Adrenal gland (tissue), 5 donors: ENCODE data around the gene PGAP3.
A peak's percentile ranks its signal among the peaks of the same experiment; 100 is the strongest.

Experiments
- POLR2A ChIP-seq, 2 donors: fragments of 450-650 bp; IDR thresholded peaks; one replicate each; pipeline ENCODE4 v1.6.1; 2017; ENCODE audit warnings: antibody characterized with exemption in 2 of 2, mild to moderate bottlenecking in 2 of 2, moderate library complexity in 1 of 2
- TF ChIP-seq, protein P1 (sequence below), 6 experiments: fragments of 450-650 bp in 4 of 6; fragments of 200-600 bp in 2 of 6; sonication (generic) in 1 of 6; IDR thresholded peaks; 1 replicate in 5 of 6; 2 replicates in 1 of 6; pipeline versions ENCODE4 v1.5.1 to v1.8.0; 2016 to 2021; ENCODE audit warnings: antibody characterized with exemption in 6 of 6, mild to moderate bottlenecking in 2 of 6, moderate library complexity in 1 of 6
- donor health status: DM: no; HTN: no; CAD: no.

DNA sequence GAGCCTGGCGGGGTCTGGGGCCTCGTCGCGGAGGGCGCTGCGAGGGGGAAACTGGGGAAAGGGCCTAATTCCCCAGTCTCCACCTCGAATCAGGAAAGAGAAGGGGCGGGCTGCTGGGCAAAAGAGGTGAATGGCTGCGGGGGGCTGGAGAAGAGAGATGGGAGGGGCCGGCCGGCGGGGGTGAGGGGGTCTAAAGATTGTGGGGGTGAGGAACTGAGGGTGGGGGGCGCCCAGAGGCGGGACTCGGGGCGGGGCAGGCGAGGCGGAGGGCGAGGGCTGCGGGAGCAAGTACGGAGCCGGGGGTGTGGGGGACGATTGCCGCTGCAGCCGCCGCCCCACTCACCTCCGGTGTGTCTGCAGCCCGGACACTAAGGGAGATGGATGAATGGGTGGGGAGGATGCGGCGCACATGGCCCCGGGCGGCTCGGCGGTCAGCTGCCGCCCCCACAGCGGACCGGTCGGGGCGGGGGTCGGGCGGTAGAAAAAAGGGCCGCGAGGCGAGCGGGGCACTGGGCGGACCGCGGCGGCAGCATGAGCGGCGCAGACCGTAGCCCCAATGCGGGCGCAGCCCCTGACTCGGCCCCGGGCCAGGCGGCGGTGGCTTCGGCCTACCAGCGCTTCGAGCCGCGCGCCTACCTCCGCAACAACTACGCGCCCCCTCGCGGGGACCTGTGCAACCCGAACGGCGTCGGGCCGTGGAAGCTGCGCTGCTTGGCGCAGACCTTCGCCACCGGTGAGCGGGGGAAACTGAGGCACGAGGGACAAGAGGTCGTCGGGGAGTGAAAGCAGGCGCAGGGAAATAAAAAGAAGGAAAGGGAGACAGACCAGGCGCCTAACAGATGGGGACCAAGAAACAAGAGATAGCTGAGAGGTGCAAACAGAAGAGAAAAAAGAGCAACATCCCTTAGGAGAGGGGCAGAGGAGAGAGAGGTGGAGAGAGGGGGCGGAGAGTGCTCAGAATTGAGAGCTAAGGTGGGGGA lies 19.6 kb downstream of the PGAP3 start, which contains the start of gene PNMT:
- TF ChIP-seq, protein P1, sequence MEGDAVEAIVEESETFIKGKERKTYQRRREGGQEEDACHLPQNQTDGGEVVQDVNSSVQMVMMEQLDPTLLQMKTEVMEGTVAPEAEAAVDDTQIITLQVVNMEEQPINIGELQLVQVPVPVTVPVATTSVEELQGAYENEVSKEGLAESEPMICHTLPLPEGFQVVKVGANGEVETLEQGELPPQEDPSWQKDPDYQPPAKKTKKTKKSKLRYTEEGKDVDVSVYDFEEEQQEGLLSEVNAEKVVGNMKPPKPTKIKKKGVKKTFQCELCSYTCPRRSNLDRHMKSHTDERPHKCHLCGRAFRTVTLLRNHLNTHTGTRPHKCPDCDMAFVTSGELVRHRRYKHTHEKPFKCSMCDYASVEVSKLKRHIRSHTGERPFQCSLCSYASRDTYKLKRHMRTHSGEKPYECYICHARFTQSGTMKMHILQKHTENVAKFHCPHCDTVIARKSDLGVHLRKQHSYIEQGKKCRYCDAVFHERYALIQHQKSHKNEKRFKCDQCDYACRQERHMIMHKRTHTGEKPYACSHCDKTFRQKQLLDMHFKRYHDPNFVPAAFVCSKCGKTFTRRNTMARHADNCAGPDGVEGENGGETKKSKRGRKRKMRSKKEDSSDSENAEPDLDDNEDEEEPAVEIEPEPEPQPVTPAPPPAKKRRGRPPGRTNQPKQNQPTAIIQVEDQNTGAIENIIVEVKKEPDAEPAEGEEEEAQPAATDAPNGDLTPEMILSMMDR (IDR thresholded peaks at IDR 0.05), result peak; percentile 20 to 65 (median 56)
- no peak for TF ChIP-seq POLR2A (IDR thresholded peaks at IDR 0.05)
